Upper lobe of left lung (tissue), 4 donors: Measurements from ENCODE around the gene SPACA5.

Experiments
- EP300 ChIP-seq, 4 donors: sonication (generic); formaldehyde crosslinking; IDR thresholded peaks; one replicate each; pipeline ENCODE4 v1.5.1; 2017; ENCODE audit warnings: antibody characterized with exemption in 4 of 4, control low read depth in 2 of 4
- TF ChIP-seq, protein P1 (sequence below), 6 experiments: fragments of 450-650 bp in 4 of 6; fragments of 200-600 bp in 2 of 6; sonication (generic) in 2 of 6; IDR thresholded peaks; one replicate each; pipeline ENCODE4 v1.5.1; 2016 to 2019; ENCODE audit warnings: antibody characterized with exemption in 6 of 6

DNA sequence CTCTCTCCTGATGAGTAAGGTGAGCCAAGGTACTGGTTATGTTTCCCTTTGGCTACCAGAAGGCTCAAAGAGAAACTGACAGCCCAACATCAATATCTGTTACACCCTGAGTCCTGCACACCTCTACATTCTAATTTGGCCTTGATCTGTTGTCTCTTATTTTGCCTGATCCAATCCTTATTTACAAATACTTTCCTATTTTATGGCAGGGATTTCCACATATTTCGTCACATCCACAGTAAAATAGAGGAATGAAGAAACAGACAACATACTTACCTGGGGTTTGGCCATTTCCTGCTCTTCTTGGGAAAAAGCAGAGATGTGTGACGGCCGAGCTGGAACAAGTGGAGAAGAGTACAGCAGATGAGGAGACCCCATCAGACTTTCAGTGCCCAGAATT is 4.5 kb upstream of the SPACA5 start:
- no peak for TF ChIP-seq EP300 (IDR thresholded peaks at IDR 0.05)
- TF ChIP-seq, protein P1, sequence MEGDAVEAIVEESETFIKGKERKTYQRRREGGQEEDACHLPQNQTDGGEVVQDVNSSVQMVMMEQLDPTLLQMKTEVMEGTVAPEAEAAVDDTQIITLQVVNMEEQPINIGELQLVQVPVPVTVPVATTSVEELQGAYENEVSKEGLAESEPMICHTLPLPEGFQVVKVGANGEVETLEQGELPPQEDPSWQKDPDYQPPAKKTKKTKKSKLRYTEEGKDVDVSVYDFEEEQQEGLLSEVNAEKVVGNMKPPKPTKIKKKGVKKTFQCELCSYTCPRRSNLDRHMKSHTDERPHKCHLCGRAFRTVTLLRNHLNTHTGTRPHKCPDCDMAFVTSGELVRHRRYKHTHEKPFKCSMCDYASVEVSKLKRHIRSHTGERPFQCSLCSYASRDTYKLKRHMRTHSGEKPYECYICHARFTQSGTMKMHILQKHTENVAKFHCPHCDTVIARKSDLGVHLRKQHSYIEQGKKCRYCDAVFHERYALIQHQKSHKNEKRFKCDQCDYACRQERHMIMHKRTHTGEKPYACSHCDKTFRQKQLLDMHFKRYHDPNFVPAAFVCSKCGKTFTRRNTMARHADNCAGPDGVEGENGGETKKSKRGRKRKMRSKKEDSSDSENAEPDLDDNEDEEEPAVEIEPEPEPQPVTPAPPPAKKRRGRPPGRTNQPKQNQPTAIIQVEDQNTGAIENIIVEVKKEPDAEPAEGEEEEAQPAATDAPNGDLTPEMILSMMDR (IDR thresholded peaks at IDR 0.05): no peak
